BE2C (cell line): ENCODE results near the gene OXCT1.
"Not testable (repeated sequence)": the region's sequence is repeated elsewhere in the genome, so short reads cannot be mapped to it uniquely, and the experiment has no call there.

Experiments
- DNase-seq: peaks from one replicate; pipeline ENCODE4 v3.0.0-alpha.2; 2020
- H3K27me3 ChIP-seq: fragments of 250-450 bp; sonication (Bioruptor Pico); 2 replicates; pipeline ENCODE4 v1.5.1; 2020; ENCODE audit warnings: mild to moderate bottlenecking
- H3K36me3 ChIP-seq: fragments of 250-450 bp; sonication (Bioruptor Pico); 2 replicates; pipeline ENCODE4 v1.5.1; 2020; ENCODE audit warnings: mild to moderate bottlenecking
- H3K4me1 ChIP-seq: fragments of 250-450 bp; sonication (Bioruptor Pico); 2 replicates; pipeline ENCODE4 v1.5.1; 2020
- H3K4me3 ChIP-seq: 2 replicates; pipeline ENCODE4 v1.5.1; 2011; ENCODE audit warnings: low read depth, low read length
- H3K9me3 ChIP-seq: fragments of 250-450 bp; sonication (Bioruptor Pico); 2 replicates; pipeline ENCODE4 v1.5.1; 2020
- TF ChIP-seq, protein P1 (sequence below): IDR thresholded peaks from 2 replicates; pipeline ENCODE4 v1.5.1; 2012; ENCODE audit warnings: mild to moderate bottlenecking, low read depth, low read length

The OXCT1 gene

DNA sequence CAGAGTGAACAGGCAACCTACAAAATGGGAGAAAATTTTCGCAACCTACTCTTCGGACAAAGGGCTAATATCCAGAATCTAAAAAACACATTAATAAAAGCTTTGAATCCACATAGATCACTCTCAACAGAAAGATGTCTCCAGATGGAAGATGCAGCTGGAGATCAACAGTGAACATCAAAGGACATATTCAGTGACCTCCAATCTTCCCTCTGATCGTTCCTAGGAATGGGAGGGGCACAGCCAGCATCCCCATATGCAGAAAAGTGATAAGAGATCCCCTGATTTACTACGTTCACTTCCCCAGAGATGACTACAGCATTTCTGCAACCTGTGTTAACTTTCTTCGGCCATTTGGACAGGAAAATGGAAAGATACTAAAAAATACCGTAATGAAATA lies 21.2 kb downstream of the OXCT1 start:
- Histone ChIP-seq H3K4me3 (no peak overlapping the region), H3K27me3 (no peaks in the 10 kb centered on the region), H3K36me3 (peaks cover 30% of the 10 kb centered on the region), H3K4me1 (no peaks in the 10 kb centered on the region), H3K9me3 (no peaks in the 10 kb centered on the region)
- TF ChIP-seq, protein P1, sequence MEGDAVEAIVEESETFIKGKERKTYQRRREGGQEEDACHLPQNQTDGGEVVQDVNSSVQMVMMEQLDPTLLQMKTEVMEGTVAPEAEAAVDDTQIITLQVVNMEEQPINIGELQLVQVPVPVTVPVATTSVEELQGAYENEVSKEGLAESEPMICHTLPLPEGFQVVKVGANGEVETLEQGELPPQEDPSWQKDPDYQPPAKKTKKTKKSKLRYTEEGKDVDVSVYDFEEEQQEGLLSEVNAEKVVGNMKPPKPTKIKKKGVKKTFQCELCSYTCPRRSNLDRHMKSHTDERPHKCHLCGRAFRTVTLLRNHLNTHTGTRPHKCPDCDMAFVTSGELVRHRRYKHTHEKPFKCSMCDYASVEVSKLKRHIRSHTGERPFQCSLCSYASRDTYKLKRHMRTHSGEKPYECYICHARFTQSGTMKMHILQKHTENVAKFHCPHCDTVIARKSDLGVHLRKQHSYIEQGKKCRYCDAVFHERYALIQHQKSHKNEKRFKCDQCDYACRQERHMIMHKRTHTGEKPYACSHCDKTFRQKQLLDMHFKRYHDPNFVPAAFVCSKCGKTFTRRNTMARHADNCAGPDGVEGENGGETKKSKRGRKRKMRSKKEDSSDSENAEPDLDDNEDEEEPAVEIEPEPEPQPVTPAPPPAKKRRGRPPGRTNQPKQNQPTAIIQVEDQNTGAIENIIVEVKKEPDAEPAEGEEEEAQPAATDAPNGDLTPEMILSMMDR, result no peak
- no peak for DNase-seq

DNA sequence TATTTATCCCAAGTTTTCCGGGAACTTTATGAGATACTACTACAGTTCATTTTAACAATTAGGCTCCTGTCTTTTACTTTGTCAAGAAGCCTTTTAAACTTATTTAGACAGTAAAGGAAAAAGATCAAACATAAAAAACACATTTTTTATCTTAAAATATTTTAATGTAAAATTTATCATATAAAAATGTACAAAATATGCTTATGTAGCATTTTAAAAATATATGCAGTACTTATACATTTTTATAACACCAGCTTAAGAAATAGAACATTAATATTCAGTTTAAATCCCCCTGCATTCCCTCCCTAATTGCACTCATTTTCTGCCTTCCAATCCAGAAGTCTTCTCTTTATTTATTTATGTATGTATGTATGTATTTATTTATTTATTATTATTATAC lies 24.5 kb downstream of the OXCT1 start:
- not testable (repeated sequence) for H3K9me3 ChIP-seq, H3K4me1 ChIP-seq, DNase-seq, H3K4me3 ChIP-seq, H3K27me3 ChIP-seq
- H3K36me3 ChIP-seq, result peaks cover 21% of the 10 kb centered on the region

DNA sequence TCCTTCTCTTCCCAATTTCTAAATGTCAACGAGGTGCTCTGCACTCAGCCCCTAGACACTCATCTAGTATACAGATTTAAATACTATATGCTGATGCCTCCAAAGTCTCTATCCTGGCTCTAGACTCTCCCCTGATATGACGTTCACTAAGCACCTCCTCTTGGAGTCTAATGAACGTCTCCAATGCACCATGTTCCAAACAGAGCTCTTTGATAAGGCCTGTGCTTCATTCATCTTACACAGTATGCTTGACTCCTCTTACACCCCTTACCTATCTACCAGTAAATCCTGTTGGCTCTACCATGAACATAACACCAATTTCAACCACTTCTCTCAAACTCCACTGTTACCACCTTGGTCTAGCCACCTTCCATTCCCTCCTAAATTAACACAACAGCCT lies 25.7 kb downstream of the OXCT1 start:
- Histone ChIP-seq H3K36me3 (peaks cover 20% of the 10 kb centered on the region), H3K27me3 (no peaks in the 10 kb centered on the region), H3K9me3 (no peaks in the 10 kb centered on the region), H3K4me1 (peaks cover 3% of the 10 kb centered on the region; the same call in 1 of the 2 replicates), H3K4me3 (no peak overlapping the region)
- no peak for DNase-seq
- TF ChIP-seq, protein P1, result no peak

DNA sequence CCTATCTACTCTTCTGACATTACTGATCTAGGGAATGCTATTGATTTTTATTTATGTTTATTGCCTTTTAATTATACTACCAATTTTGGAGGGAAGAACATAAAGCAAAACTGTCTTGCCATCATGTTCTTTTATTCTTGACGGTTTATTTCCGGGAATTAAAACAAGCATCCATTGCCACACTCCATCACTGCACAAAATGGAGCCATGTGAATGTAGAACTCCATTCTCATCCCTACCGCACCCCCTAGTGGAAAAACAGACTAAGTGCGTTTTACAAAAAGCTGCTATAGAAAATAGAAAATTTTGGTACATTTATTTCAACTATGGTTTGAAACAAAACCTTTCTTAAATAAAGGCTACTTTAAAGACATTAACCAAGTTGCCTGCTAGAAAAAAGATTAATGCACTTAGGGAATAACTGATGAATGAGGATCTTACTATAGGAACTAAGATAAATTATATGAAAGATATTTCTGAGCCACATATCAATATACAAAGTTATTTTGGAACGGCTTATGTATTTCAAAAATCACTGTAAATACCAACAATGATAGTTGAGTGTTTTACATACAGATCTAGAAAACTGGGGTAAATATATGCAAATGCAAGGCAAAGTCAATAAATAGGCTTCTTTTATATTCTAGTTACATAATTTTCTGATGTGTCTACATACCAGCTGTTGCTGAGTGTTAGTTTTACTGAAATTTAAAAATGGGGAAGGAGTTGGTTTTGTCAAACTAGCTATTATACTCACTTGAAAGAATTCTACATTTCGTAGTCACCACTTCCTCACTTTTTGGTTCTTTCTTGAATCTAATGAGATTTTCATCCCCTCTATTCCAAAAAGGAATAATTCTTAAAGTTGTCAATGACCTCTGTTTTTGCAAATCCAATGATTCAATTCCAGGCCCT lies 26.5 kb downstream of the OXCT1 start:
- H3K4me1 ChIP-seq, result peaks cover 3% of the 10 kb centered on the region; the same call in 1 of the 2 replicates
- peak; percentile 57 for DNase-seq
- H3K4me3 ChIP-seq, result no peak overlapping the region
- TF ChIP-seq, protein P1, result peak; percentile 88
- no peaks in the 10 kb centered on the region for H3K27me3 ChIP-seq
- peaks cover 14% of the 10 kb centered on the region for H3K36me3 ChIP-seq
- H3K9me3 ChIP-seq, result no peaks in the 10 kb centered on the region

DNA sequence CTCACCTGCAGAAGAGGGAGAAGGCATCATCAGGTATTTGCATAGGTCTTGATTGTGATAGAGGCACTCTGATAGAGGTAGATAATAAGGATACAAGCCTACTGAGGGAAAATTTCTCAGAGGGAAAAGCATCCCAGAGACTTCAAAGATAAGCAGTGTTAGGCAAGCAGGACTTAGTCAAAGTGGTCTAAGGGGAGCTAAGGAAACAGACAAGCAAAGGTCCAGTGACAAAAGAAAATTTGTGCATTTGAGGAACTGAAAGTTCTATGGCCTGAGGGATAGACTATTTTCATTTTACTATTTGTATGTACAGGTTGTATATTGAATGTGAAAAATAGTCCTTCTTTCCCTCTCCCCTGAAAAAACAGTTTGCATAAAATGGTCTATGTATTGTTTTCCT lies 27.4 kb downstream of the OXCT1 start:
- H3K4me3 ChIP-seq, result no peak overlapping the region
- no peak for DNase-seq
- no peaks in the 10 kb centered on the region for H3K9me3 ChIP-seq
- no peaks in the 10 kb centered on the region for H3K27me3 ChIP-seq
- peaks cover 3% of the 10 kb centered on the region; the same call in 1 of the 2 replicates for H3K4me1 ChIP-seq
- TF ChIP-seq, protein P1, result no peak
- H3K36me3 ChIP-seq, result peaks cover 14% of the 10 kb centered on the region

DNA sequence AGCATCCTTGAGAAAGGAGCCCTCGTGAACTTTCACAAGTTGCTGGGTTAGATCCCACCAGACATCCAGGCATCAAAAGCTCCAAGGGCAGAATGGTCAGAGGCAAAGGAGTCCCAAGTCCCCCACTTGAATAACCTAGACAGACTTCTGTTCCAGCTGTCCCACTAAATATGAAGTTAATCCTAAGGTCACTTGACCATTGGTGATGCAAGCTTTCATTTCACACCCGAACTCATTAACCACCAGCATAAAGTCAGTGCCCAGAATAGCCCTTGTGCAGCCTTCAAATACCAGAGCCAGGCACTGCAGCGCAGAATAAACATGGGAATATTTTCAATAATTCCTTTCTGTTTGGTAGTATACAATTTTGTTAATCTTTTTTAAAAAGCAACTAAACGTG lies 28.9 kb downstream of the OXCT1 start:
- H3K36me3 ChIP-seq, result peaks cover 11% of the 10 kb centered on the region
- TF ChIP-seq, protein P1, result no peak
- DNase-seq, result no peak

More for the DNA sequence above, 28.9 kb downstream of the OXCT1 start:
- Histone ChIP-seq H3K27me3 (no peaks in the 10 kb centered on the region), H3K9me3 (no peaks in the 10 kb centered on the region), H3K4me3 (no peak overlapping the region), H3K4me1 (peaks cover 3% of the 10 kb centered on the region; the same call in 1 of the 2 replicates)
